Measurements from ENCODE around the gene TCF12.

TCF12 gene

DNA sequence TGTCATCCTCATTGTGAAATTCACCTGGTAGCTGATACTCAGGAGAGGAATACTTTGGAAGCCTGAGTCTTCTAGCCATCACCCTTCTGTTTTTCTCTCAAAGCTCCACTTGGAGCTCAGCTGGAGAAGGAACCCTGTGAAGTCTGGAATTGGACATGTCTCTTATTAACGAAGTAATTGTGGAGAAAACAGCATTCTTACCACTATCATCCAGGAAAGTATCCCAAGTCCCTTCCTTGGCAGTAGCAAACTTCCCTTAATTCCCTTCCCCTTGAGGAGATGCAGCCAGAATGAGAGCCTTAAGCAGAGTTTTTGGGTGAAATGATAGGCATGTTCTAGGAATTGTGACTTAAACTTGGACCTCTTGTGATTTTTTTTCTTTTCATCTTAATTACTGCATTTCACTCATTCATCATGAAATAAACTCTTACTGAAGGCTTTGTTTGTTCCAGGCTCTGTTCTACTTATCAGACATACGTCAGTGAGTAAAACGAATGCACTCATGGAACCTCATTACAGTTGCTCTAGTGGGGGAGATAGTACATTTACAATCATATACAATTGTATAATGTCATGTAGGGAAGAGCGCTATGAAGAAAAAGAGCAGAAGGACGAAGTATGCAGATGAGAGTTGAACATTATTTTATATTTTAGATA is 30.5 kb upstream of the TCF12 start:
- Histone ChIP-seq H3K36me3 (ENCODE audit: control insufficient read depth in 1 of 2, insufficient read depth in 2 of 2, low read length in 2 of 2) (no peaks in the 10 kb centered on the region), H3K9me3 (ENCODE audit: control insufficient read depth in 1 of 2, low read length in 2 of 2) (no peaks in the 10 kb centered on the region), H3K27ac (ENCODE audit: low read depth, low read length) (peak overlapping the region; percentile 97), H3K9ac (ENCODE audit: low read depth in 1 of 2, low read length in 2 of 2) (peak overlapping the region; percentile 78 to 87), H3K27me3 (ENCODE audit: control insufficient read depth in 1 of 2, insufficient read depth in 2 of 2, low read length in 2 of 2) (no peaks in the 10 kb centered on the region), H3K4me1 (ENCODE audit: control insufficient read depth in 1 of 2, insufficient read depth in 2 of 2, low read length in 2 of 2) (peaks cover 15 to 16% of the 10 kb centered on the region in 2 donors), H3K4me3 (ENCODE audit: low read depth in 1 of 2, low read length in 2 of 2) (peak overlapping the region; percentile 82 to 89)

DNA sequence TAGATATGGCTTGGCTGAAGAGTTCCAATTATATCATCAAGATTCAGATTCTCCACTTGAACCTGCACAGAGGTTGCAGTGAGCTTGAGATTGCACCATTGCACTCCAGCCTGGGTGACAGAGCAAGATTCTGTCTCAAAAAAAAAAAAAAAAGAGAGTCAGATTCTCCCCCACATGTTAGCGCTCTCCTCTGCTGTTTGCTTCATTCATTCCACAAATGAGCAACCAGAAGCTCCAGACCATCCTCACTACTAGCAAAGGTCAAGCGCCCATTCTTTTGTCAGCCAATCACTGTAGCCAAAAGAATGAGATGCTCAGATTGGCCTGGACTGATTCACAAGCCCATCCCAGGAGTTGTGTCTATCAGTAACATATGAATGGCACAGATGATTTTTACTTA is 28.4 kb upstream of the TCF12 start:
- no peak overlapping the region for H3K4me3 ChIP-seq (ENCODE audit: low read depth in 1 of 2, low read length in 2 of 2)
- no peaks in the 10 kb centered on the region for H3K27me3 ChIP-seq (ENCODE audit: control insufficient read depth in 1 of 2, insufficient read depth in 2 of 2, low read length in 2 of 2)
- H3K4me1 ChIP-seq (ENCODE audit: control insufficient read depth in 1 of 2, insufficient read depth in 2 of 2, low read length in 2 of 2): peaks cover 15 to 16% of the 10 kb centered on the region in 2 donors
- H3K36me3 ChIP-seq (ENCODE audit: control insufficient read depth in 1 of 2, insufficient read depth in 2 of 2, low read length in 2 of 2): no peaks in the 10 kb centered on the region
- H3K9me3 ChIP-seq (ENCODE audit: control insufficient read depth in 1 of 2, low read length in 2 of 2): no peaks in the 10 kb centered on the region
- no peak overlapping the region for H3K27ac ChIP-seq (ENCODE audit: low read depth, low read length)
- no peak overlapping the region for H3K9ac ChIP-seq (ENCODE audit: low read depth in 1 of 2, low read length in 2 of 2)

DNA sequence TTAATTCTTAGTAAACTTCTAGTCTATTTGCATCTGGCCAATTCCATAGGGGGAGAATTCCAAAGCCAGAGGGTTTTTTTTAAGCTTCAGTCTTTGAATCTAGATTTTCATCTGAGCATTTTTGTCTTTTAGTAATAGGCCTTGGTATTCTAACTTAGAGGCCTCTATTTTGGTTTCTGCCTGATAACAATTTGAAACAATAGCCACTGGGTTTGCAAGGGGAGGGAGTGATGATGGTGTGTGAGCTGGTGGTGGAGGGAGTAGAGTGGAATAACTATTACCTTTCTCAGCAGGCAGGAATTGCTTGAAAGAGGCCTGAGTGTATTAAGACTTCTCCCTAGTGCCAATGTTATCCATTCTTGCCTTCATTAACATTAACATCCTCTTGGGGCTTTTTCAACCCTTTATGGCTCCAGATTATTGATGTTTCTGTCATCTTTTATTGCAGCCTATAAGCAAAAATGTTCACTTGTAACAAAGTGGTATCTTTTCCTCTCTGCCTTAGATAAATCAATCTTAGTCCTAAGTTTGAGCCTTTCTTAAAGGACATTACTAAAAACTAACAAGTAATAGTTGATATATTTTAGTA is 26.5 kb upstream of the TCF12 start:
- H3K4me3 ChIP-seq (ENCODE audit: low read depth in 1 of 2, low read length in 2 of 2): no peak overlapping the region
- H3K9ac ChIP-seq (ENCODE audit: low read depth in 1 of 2, low read length in 2 of 2): no peak overlapping the region
- H3K36me3 ChIP-seq (ENCODE audit: control insufficient read depth in 1 of 2, insufficient read depth in 2 of 2, low read length in 2 of 2): no peaks in the 10 kb centered on the region
- no peak overlapping the region for H3K27ac ChIP-seq (ENCODE audit: low read depth, low read length)
- no peaks in the 10 kb centered on the region for H3K27me3 ChIP-seq (ENCODE audit: control insufficient read depth in 1 of 2, insufficient read depth in 2 of 2, low read length in 2 of 2)
- no peaks in the 10 kb centered on the region for H3K9me3 ChIP-seq (ENCODE audit: control insufficient read depth in 1 of 2, low read length in 2 of 2)
- peaks cover 8 to 12% of the 10 kb centered on the region in 2 donors for H3K4me1 ChIP-seq (ENCODE audit: control insufficient read depth in 1 of 2, insufficient read depth in 2 of 2, low read length in 2 of 2)

DNA sequence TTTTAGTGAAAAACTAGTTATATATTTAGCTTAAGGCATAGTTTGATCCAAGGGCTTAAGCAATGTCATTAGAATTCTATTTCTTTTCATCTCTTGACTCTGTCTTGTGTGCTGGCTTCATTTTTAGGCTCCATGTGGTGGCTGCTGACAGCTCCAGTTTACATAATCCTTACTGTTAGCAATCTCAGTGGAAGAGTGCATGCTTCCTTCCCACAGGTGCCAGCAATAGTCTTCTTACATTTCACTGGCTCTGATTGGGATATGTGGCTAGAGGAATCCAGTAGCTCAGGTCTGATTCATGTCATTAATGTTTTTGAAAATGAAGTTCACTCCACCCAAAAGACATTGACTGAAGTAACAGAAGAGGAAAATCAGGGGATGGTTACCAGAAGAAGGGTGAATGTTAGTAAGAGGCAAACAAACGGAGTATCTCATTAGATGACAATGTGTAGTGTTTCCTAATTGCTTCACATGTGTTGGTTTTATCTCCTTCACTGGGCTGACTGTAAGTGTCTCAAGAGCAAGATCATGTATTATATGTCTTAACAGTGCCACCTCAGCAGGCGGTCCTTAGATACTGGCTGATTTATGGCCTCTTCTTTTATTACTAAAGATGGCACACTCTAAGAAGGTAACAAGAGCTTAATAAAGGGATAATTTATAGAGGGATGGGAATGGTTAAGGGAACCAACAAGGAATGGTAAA is 25.6 kb upstream of the TCF12 start:
- no peaks in the 10 kb centered on the region for H3K36me3 ChIP-seq (ENCODE audit: control insufficient read depth in 1 of 2, insufficient read depth in 2 of 2, low read length in 2 of 2)
- H3K27me3 ChIP-seq (ENCODE audit: control insufficient read depth in 1 of 2, insufficient read depth in 2 of 2, low read length in 2 of 2): no peaks in the 10 kb centered on the region
- no peak overlapping the region for H3K9ac ChIP-seq (ENCODE audit: low read depth in 1 of 2, low read length in 2 of 2)
- no peak overlapping the region for H3K4me3 ChIP-seq (ENCODE audit: low read depth in 1 of 2, low read length in 2 of 2)
- no peaks in the 10 kb centered on the region for H3K9me3 ChIP-seq (ENCODE audit: control insufficient read depth in 1 of 2, low read length in 2 of 2)
- peaks cover 5 to 9% of the 10 kb centered on the region in 2 donors for H3K4me1 ChIP-seq (ENCODE audit: control insufficient read depth in 1 of 2, insufficient read depth in 2 of 2, low read length in 2 of 2)
- H3K27ac ChIP-seq (ENCODE audit: low read depth, low read length): no peak overlapping the region

DNA sequence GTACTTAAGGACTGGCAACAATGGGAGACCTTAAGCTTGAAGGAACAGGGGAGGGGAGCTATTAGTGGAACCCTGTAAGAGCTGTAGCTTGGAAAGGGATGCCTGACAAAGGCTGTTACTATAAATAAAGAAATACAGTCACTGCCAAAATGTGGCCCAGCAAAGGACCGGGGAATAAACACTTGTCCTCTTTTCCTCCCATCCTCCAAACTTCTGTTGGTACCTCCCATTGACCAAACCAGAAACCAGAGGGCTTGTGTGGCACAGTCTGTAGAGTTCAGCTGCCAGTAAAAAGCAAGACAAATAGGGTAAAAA is 25.1 kb upstream of the TCF12 start:
- H3K9me3 ChIP-seq (ENCODE audit: control insufficient read depth in 1 of 2, low read length in 2 of 2): no peaks in the 10 kb centered on the region
- no peak overlapping the region for H3K27ac ChIP-seq (ENCODE audit: low read depth, low read length)
- H3K4me1 ChIP-seq (ENCODE audit: control insufficient read depth in 1 of 2, insufficient read depth in 2 of 2, low read length in 2 of 2): peaks cover 0 to 4% of the 10 kb centered on the region in 2 donors
- H3K27me3 ChIP-seq (ENCODE audit: control insufficient read depth in 1 of 2, insufficient read depth in 2 of 2, low read length in 2 of 2): no peaks in the 10 kb centered on the region
- H3K36me3 ChIP-seq (ENCODE audit: control insufficient read depth in 1 of 2, insufficient read depth in 2 of 2, low read length in 2 of 2): no peaks in the 10 kb centered on the region
- no peak overlapping the region for H3K9ac ChIP-seq (ENCODE audit: low read depth in 1 of 2, low read length in 2 of 2)
- no peak overlapping the region for H3K4me3 ChIP-seq (ENCODE audit: low read depth in 1 of 2, low read length in 2 of 2)

DNA sequence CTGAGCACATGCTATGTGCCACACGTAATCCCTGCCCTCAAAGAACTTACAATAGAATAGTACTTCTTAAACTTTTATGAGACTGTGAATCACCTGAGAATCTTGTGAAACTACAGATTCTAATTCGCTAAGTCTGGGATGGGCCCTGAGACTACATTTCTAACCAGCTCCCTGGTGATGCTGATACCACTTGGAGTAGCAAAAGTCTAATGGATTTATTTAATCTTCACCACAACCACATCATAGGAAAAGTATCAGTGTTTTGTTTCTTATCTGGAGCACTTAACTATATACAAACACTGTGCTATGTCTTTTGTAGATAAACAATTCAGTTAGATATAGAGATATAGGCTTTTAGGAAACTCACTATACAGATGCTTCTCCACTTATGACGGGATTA is 23.8 kb upstream of the TCF12 start:
- Histone ChIP-seq H3K27me3 (ENCODE audit: control insufficient read depth in 1 of 2, insufficient read depth in 2 of 2, low read length in 2 of 2) (no peaks in the 10 kb centered on the region), H3K4me1 (ENCODE audit: control insufficient read depth in 1 of 2, insufficient read depth in 2 of 2, low read length in 2 of 2) (no peaks in the 10 kb centered on the region), H3K27ac (ENCODE audit: low read depth, low read length) (no peak overlapping the region), H3K9me3 (ENCODE audit: control insufficient read depth in 1 of 2, low read length in 2 of 2) (no peaks in the 10 kb centered on the region), H3K4me3 (ENCODE audit: low read depth in 1 of 2, low read length in 2 of 2) (no peak overlapping the region), H3K36me3 (ENCODE audit: control insufficient read depth in 1 of 2, insufficient read depth in 2 of 2, low read length in 2 of 2) (no peaks in the 10 kb centered on the region), H3K9ac (ENCODE audit: low read depth in 1 of 2, low read length in 2 of 2) (no peak overlapping the region)

DNA sequence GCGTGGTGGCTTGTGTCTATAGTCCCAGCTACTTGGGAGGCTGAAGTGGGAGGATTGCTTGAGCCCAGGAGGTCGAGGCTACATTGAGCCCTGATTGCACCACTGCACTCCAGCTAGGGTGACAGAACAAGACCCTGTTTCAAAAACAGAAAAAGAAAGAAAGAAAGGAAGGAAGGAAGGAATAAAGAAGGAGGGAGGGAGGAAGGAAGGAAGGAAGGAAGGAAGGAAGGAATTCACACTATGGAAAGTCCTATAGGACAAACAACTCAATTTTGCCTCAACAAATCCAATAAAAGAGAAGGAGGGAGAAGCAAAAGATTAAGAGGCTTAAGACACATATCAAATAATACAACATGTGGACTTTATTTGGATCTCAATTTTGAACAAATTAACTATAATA is 16.5 kb upstream of the TCF12 start:
- H3K36me3 ChIP-seq (ENCODE audit: control insufficient read depth in 1 of 2, insufficient read depth in 2 of 2, low read length in 2 of 2): no peaks in the 10 kb centered on the region
- H3K9ac ChIP-seq (ENCODE audit: low read depth in 1 of 2, low read length in 2 of 2): no peak overlapping the region
- no peak overlapping the region for H3K4me3 ChIP-seq (ENCODE audit: low read depth in 1 of 2, low read length in 2 of 2)
- no peak overlapping the region for H3K27ac ChIP-seq (ENCODE audit: low read depth, low read length)
- H3K9me3 ChIP-seq (ENCODE audit: control insufficient read depth in 1 of 2, low read length in 2 of 2): no peaks in the 10 kb centered on the region
- no peaks in the 10 kb centered on the region for H3K27me3 ChIP-seq (ENCODE audit: control insufficient read depth in 1 of 2, insufficient read depth in 2 of 2, low read length in 2 of 2)
- H3K4me1 ChIP-seq (ENCODE audit: control insufficient read depth in 1 of 2, insufficient read depth in 2 of 2, low read length in 2 of 2): peaks cover 4% of the 10 kb centered on the region in 2 donors

DNA sequence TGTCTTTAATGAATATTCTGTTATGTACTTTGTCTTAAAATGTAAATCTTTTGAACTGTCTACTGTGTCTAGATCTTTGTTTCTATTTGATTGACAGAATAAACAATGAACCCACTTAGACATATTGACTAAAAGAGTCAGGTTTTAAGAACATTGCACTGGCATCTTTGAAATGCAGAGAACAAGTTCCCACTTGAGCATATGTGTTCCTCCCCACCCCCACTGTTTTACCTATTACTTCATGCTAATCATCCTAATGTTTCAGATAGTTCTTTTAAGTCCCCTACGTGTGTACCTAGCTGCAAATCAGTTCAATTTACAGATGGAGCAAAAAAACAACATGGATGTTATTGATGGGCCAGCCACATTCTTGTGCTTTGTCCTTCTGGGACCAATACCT is 11.7 kb upstream of the TCF12 start:
- H3K27me3 ChIP-seq (ENCODE audit: control insufficient read depth in 1 of 2, insufficient read depth in 2 of 2, low read length in 2 of 2): no peaks in the 10 kb centered on the region
- no peaks in the 10 kb centered on the region for H3K36me3 ChIP-seq (ENCODE audit: control insufficient read depth in 1 of 2, insufficient read depth in 2 of 2, low read length in 2 of 2)
- H3K4me1 ChIP-seq (ENCODE audit: control insufficient read depth in 1 of 2, insufficient read depth in 2 of 2, low read length in 2 of 2): peaks cover 6 to 7% of the 10 kb centered on the region in 2 donors
- H3K27ac ChIP-seq (ENCODE audit: low read depth, low read length): no peak overlapping the region
- peak overlapping the region; percentile 30 to 44 for H3K9ac ChIP-seq (ENCODE audit: low read depth in 1 of 2, low read length in 2 of 2)
- no peaks in the 10 kb centered on the region for H3K9me3 ChIP-seq (ENCODE audit: control insufficient read depth in 1 of 2, low read length in 2 of 2)
- H3K4me3 ChIP-seq (ENCODE audit: low read depth in 1 of 2, low read length in 2 of 2): peak overlapping the region; percentile 51 to 60

DNA sequence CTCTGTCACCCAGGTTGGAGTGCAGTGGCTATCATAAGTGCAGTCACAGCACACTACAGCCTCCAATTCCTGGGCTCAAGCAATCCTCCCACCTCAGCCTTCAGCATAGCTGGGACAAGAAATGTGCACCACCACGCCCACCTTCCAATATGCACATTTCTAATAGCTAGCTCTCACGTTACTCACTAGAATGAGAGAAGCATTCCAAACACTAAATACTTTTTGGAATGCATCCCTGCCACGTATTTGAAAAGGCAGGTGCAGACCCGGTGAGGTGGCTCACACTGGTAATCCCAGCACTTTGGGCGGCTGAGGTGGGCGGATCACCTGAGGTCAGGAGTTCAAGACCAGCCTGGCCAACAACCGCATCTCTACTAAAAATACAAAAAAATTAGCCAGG is 7.6 kb upstream of the TCF12 start:
- no peaks in the 10 kb centered on the region for H3K9me3 ChIP-seq (ENCODE audit: control insufficient read depth in 1 of 2, low read length in 2 of 2)
- no peak overlapping the region for H3K27ac ChIP-seq (ENCODE audit: low read depth, low read length)
- no peaks in the 10 kb centered on the region for H3K27me3 ChIP-seq (ENCODE audit: control insufficient read depth in 1 of 2, insufficient read depth in 2 of 2, low read length in 2 of 2)
- H3K9ac ChIP-seq (ENCODE audit: low read depth in 1 of 2, low read length in 2 of 2): no peak overlapping the region
- H3K4me3 ChIP-seq (ENCODE audit: low read depth in 1 of 2, low read length in 2 of 2): no peak overlapping the region
- H3K36me3 ChIP-seq (ENCODE audit: control insufficient read depth in 1 of 2, insufficient read depth in 2 of 2, low read length in 2 of 2): no peaks in the 10 kb centered on the region
- peaks cover 6 to 7% of the 10 kb centered on the region in 2 donors for H3K4me1 ChIP-seq (ENCODE audit: control insufficient read depth in 1 of 2, insufficient read depth in 2 of 2, low read length in 2 of 2)

DNA sequence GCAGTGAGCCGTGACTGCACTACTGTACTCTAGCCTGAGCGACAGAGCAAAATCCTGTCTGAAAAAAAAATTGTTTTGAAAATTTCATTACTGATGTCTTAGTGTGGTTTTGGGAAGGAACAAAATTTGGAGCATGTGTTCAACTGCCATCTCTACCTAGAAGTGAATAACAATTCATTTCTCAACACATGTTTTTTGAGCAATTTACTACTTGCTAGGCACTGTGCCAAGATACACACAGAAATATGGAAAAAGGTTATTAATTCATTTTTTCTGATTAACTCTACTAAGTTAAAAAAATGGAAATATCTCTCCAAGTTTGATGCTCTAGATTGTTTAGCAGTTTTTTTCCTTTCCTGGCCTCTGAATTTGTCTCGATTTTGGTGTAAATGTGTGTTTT is 5.2 kb upstream of the TCF12 start:
- no peak overlapping the region for H3K27ac ChIP-seq (ENCODE audit: low read depth, low read length)
- H3K9me3 ChIP-seq (ENCODE audit: control insufficient read depth in 1 of 2, low read length in 2 of 2): no peaks in the 10 kb centered on the region
- H3K4me1 ChIP-seq (ENCODE audit: control insufficient read depth in 1 of 2, insufficient read depth in 2 of 2, low read length in 2 of 2): peaks cover 10 to 12% of the 10 kb centered on the region in 2 donors
- no peaks in the 10 kb centered on the region for H3K27me3 ChIP-seq (ENCODE audit: control insufficient read depth in 1 of 2, insufficient read depth in 2 of 2, low read length in 2 of 2)
- H3K4me3 ChIP-seq (ENCODE audit: low read depth in 1 of 2, low read length in 2 of 2): no peak overlapping the region
- H3K36me3 ChIP-seq (ENCODE audit: control insufficient read depth in 1 of 2, insufficient read depth in 2 of 2, low read length in 2 of 2): no peaks in the 10 kb centered on the region
- H3K9ac ChIP-seq (ENCODE audit: low read depth in 1 of 2, low read length in 2 of 2): no peak overlapping the region

Measured in duodenal mucosa (tissue), 2 donors.